T-helper 22 cell (primary cell): ENCODE results near the gene AHSA1.
"Not testable (repeated sequence)": the region's sequence is repeated elsewhere in the genome, so short reads cannot be mapped to it uniquely, and the experiment has no call there.

Source experiments
- DNase-seq: peaks from one replicate; pipeline ENCODE4 v3.0.0-alpha.2; 2020; ENCODE audit warnings: low read depth

Gene AHSA1

GRCh38 chr14:77457522-77458248, at the start of gene AHSA1, which contains the start of gene VIPAS39:
TSS of gene AHSA1 (plus strand) at chr14:77458093. CDS start at chr14:77458190, 97 bp downstream.
TSS of gene VIPAS39 (minus strand) at chr14:77457601. CDS start at chr14:77454102, 3,499 bp downstream.
- peak; percentile 94 for DNase-seq

GRCh38 chr14:77409131-77409533, 48.8 kb upstream of the AHSA1 start:
- DNase-seq, result no peak

GRCh38 chr14:77415403-77416030, 42.4 kb upstream of the AHSA1 start:
- DNase-seq, result not testable (repeated sequence)

GRCh38 chr14:77416098-77416497, 41.8 kb upstream of the AHSA1 start:
- not testable (repeated sequence) for DNase-seq

DNA sequence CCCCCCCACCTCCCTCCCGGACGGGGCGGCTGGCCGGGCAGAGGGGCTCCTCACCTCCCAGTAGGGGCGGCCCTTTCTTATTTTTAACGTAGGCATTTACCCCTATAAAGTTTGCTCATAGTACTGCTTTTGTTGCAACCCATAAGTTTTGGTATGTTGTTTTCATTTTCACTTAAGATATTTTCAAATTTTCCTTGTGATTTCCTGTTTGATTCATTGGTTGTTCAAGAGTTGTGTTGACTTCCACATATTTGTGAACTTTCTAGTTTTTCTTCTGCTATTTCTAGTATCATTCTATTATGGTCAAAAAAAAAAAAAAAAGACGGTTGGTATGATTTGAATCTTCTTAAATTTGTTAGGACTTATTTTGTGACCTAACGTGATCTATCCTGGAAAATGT, 41.1 kb upstream of the AHSA1 start:
- no peak for DNase-seq

DNA sequence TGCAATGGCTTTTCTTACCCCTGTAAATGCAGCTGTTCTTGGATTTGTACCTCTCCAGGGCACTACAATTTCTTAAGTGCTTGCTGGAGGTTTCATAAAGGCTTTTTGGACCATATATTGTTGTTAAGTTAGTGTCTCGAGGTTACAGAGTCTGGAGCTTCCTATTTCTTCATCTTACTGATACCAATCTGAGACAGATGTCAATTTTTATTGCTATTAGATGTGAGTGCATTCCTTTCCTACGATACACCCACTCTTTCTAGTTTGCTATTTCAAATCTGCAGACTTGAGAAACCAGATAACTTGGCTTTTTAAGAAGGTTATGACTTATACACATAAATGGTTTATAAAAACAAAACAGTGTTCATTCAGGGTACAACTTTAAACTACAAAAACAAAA, 36.7 kb upstream of the AHSA1 start:
- no peak for DNase-seq

GRCh38 chr14:77423423-77423822, 34.5 kb upstream of the AHSA1 start, which contains the start of gene NOXRED1:
TSS of gene NOXRED1 (minus strand) at chr14:77423523. CDS start at chr14:77422889, 634 bp downstream.
- no peak for DNase-seq

- no peak for DNase-seq
These were observed 33.0 kb upstream of the AHSA1 start for GRCh38 chr14:77424862-77425261.

DNA sequence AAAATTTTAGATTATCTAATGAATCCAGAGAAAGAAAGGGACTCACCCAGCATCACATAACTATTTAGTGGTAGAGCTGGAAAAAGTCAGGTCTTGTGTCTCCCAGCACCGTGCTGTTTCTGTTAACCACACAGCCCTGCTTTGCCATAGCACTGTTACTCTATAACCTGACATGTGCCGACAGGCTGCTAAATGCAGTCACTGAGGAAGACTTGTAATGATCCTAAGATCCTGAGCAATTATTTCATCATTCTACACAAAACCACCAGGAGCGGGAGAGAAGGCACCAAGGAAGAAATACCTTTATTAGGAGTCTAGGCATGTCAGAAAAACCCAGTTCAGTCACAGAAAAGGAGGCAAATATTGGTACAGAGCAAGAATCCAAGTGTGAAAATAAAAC, 31.5 kb upstream of the AHSA1 start:
- no peak for DNase-seq

- DNase-seq, result no peak
These were observed 21.9 kb upstream of the AHSA1 start for GRCh38 chr14:77436042-77436441.

DNA sequence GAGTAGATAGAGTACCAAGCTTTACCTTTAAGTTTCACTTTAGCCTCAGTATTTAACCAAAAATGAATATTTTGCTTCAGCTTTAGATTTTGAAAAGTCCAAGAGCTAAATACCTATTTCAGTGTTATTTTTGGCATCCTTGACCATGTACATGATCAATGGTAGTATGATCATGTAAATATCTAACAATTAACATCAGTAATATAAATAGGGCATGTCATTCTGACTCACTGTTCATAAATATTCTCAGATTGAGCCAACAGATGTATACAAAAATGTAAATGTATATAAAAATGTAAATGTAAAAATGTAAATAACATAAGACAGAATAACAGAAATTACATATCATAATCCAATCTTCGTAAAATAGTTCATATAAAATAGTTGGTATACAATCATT, 19.3 kb upstream of the AHSA1 start:
- DNase-seq, result no peak

DNA sequence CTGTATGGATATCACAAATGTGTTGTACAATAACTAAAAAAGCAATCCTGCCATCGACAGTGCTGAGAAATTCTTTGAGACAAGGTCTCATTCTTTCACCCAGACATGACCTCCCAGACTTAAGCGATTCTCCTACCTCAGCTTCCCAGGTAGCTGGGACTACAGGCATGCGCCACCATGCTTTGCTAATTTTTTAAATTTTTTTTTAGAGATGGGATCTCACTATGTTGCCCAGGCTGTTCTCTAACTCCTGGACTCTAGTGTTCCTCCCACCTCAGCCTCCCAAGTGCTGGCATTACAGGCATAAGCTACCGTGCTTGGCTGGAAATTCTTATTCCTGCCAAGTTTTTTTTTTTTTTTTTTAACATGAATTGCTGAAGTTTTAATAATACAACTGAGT, 18.0 kb upstream of the AHSA1 start:
- no peak for DNase-seq

DNA sequence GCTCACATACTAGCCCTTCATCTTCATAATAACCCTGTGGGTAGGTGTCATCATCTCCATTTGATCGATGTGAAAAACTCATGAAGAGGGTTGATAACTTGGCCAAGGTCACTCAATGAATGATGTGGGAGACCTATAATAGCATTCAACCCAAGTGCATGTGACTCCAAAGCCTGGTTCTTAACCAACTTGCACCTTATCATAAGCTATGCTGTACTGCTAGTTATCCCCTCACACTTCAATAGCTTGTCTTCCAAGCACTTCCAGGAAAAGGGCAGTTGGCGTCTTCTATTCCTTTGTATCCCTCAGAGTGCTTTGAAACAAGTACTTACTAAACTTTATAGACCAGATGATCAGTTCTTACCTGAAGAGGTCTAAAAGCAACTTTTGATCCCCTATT, 15.7 kb upstream of the AHSA1 start:
- no peak for DNase-seq

DNA sequence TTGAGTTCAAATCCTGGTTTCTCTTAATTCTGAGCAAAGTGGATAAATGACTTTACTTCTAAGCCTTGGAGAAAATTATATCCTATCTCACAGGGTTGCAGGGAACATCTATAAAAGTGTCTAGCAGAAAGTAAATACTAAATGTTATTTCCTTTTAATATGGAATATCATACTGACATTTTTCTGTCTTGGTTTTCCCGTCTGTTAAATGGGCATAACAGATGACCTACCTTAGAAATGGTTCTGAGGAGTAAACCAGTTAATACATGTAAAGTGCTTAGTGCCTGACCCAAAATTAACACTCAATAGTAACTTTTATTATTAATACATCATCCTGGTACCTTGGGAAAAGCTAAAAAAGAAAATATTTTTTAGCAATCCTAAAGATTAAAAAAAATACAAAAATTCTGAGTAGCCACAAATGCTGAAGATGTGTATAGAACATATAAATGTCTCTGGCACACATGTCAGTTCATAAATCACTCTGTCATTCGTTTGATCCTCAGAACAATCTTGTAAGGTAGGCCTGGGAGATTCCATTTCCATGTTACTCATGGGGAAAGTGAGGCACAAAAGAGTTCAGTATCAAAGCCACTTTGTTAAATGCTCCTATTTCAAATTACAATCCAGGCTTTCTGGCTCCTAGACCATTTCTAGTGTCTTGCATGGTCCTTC, 1.8 kb upstream of the AHSA1 start:
- no peak for DNase-seq

GRCh38 chr14:77457115-77457521, 775 bp upstream of the AHSA1 start:
- no peak for DNase-seq

DNA sequence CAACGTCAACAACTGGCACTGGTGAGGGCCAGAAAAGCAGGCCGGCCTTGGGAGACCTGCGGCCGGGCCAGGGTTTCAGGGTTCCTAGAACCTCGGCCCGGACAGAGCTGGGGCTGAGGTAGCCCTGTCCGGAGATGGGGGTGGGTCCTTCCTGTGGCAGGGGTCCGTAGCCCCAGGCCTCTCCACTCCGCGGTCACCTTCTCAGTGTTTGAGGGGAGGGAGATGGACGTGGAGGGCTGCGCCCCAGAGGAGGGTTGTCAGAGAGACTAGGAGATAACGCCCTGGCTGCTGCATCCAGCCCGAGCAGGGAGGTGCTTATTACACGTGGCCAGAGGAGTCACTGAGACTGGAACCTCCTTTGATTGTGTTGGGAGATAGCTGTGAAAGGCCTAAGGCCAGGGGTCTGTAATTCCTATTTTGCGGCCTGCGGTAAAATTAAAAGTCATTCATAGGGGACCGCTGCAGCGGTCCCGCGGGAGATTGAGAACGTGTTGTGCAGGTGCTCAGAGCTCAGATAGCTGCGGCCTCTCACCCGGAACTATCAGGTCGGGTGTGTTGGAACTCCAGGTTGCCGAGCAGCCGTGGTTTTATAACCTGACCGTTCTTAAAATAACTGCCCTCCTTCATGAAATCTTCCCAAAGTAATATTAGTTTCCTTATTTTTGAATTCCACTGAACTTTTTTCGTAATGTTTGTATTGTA, 507 bp downstream of the AHSA1 start:
- DNase-seq, result no peak

DNA sequence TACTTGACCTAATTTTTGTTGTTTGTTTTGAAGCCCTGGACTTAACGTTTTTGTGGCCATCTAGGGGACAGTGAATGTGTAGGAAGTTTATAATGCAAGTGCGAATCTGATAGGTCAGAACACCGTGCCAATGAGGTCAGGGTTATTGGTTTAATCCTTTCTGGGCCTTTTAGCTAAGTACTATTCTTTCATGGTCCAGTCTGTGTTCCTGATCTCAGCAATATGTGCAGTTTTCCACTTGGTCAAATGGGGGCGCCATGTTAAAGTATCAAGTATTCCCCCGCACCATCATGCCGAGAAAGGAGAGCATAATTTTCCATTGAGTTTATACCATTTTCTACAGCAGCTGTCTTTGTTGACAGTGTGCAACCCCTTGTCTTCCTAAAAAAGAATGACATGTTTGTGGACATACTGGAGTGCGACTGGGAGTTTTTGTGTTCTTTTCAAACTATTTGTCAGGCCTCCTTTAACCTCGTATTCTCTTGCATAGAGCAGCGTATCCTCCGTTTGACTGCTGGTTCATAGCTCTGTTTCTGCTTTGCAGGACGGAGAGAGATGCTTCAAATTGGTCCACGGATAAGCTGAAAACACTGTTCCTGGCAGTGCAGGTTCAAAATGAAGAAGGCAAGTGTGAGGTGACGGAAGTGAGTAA, 1.3 kb downstream of the AHSA1 start:
- peak; percentile 8 for DNase-seq

DNA sequence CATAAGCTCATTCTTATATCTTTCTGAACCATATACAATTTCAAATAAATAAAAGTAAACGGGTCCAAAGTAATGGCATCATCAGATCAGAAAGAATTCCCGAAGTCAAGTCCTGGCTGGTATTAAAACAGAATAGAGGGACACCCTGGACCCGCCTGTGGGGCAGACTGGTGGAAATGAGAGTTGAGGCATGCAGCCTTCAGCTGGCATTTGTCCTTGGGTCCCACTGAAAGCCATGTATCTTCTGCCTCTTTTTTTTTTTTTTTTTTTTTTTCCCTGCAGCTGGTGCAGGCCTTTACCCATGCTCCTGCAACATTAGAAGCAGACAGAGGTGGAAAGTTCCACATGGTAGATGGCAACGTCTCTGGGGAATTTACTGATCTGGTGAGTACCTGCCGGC, 9.9 kb downstream of the AHSA1 start:
- DNase-seq, result no peak

- DNase-seq, result no peak
These were observed 11.2 kb downstream of the AHSA1 start for GRCh38 chr14:77469067-77469505.

DNA sequence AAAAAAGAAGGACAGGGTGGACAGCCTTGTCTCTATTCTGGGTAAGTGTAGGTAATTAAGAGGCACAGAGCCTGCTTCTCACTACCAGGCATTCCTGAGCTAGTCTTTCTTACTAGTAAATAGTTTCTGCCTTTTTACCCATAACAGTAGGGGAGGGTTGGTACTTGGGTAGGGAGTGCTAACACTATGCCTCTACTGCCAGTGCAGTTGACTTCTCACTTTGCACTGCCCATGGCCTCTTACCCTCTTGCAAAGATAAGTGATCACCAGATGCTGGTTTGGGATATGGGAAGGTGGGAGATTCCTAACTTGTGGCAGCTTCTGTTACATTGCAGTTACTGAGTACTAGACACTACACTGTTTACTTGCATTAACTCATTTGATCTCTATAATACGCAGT, 11.6 kb downstream of the AHSA1 start:
- no peak for DNase-seq

DNA sequence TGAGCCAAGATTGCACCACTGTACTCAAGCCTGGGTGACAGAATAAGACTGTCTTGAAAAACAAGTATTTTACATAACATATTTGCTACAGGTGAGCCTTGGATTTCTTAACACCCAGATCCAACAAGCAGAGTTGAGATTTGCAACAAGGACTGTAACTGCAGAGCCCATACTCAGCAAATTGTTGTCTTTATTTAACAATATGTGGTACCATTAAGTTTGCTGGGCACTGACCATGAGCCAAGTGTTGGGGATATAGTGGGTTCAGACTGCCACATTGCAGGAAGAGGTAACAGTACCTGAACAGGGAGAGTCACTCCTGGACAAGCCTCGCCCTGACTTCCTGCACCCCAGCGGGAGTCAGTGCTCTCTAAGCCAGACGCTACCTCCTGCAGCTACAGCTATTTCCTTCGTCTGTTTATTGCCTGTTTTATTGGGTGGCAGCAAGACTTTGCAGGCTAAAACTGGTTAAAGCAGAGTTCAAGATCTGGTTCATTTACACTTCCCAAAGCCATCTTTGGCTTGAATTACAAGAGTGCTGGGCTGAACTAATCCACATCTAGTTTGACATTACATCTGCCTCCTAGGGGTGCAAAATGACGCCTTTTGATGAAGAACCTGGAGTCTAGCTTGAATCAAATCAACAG, 12.5 kb downstream of the AHSA1 start:
- no peak for DNase-seq
